Mesothelial cell of epicardium (in vitro differentiated cells): ENCODE data around the gene ZNF837. TPM values are rescaled to one million over a fixed set of nuclear protein-coding genes. Genes with fewer than 3 reads are reported as not detected.
"Not testable (repeated sequence)": the region's sequence is repeated elsewhere in the genome, so short reads cannot be mapped to it uniquely, and the experiment has no call there.

ENCODE experiments used
- DNase-seq, 2 experiments: peaks; one replicate each; pipeline ENCODE4 v3.0.0; 2021; ENCODE audit warnings: low spot score in 2 of 2; ENCODE audit not compliant: unreplicated experiment in 2 of 2
- H3K27ac Mint-ChIP-seq: 2 replicates; pipeline ENCODE4 v1.8.0; 2021; ENCODE audit warnings: mixed read lengths
- H3K27me3 Mint-ChIP-seq: 2 replicates; pipeline ENCODE4 v1.8.0; 2021; ENCODE audit warnings: low read depth, mixed read lengths
- H3K36me3 Mint-ChIP-seq: 2 replicates; pipeline ENCODE4 v1.8.0; 2021; ENCODE audit warnings: mixed read lengths
- H3K4me1 Mint-ChIP-seq: 2 replicates; pipeline ENCODE4 v1.8.0; 2021; ENCODE audit warnings: mixed read lengths
- H3K4me3 Mint-ChIP-seq: 2 replicates; pipeline ENCODE4 v1.8.0; 2021; ENCODE audit warnings: mild to moderate bottlenecking, moderate library complexity, mixed read lengths
- H3K9me3 Mint-ChIP-seq: 2 replicates; pipeline ENCODE4 v1.8.0; 2021; ENCODE audit warnings: mixed read lengths
- total RNA-seq: library from RNA; stranded (reverse); gene quantifications from 3 replicates; pipeline ENCODE4 v1.2.1, GENCODE V29; 2021
- TF ChIP-seq, protein P1 (sequence below): fragments of 200-600 bp; sonication (generic); IDR thresholded peaks from one replicate; pipeline ENCODE4 v1.5.0; 2021; ENCODE audit warnings: antibody characterized with exemption; ENCODE audit not compliant: unreplicated experiment

Gene ZNF837
- total RNA-seq, 1 donor from 2014 or later: 3.9 TPM

DNA sequence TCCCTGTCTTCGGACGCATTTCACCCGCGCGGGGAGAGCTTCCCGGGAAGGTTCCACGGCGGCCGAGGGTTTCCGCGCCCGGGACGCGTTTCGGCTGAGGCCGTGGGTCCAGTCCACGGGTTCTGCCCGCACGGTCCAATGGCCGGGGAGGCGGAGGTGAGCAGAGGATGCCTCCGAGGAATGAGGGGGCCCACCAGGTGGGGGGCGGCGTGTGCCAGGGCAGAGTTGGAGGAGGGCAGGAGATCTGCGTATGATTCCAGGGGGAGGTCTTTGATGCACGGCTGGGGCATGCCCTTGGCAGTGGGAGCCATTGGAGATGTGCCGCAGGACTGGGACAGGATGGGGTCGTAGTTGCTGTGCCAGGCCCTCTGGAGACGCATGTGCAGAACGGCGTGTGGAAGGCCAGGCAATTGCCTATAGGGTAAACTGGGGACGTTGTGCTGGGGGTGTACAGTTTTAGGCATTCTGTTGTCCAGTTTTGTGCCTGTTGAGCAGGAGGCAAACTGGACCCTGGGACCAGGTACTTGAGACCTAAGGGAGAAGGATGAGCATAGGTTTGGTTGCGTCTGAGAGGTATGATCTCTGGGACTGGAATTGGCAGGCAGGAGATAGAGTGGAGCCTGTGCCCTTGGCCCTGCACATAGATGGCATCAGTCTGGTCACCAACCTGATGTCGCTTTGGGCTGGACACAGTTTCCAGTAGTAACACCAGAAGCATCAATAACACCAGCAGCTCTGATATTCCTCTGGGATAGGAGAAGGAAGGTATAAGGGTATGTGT lies 28.4 kb upstream of the ZNF837 start:
- Mint-ChIP-seq H3K4me1 (peaks cover 23% of the 10 kb centered on the region), H3K27me3 (no peaks in the 10 kb centered on the region), H3K36me3 (peaks cover 6% of the 10 kb centered on the region), H3K27ac (peak overlapping the region; percentile 63), H3K9me3 (no peaks in the 10 kb centered on the region), H3K4me3 (peak overlapping the region; percentile 83)
- TF ChIP-seq, protein P1, sequence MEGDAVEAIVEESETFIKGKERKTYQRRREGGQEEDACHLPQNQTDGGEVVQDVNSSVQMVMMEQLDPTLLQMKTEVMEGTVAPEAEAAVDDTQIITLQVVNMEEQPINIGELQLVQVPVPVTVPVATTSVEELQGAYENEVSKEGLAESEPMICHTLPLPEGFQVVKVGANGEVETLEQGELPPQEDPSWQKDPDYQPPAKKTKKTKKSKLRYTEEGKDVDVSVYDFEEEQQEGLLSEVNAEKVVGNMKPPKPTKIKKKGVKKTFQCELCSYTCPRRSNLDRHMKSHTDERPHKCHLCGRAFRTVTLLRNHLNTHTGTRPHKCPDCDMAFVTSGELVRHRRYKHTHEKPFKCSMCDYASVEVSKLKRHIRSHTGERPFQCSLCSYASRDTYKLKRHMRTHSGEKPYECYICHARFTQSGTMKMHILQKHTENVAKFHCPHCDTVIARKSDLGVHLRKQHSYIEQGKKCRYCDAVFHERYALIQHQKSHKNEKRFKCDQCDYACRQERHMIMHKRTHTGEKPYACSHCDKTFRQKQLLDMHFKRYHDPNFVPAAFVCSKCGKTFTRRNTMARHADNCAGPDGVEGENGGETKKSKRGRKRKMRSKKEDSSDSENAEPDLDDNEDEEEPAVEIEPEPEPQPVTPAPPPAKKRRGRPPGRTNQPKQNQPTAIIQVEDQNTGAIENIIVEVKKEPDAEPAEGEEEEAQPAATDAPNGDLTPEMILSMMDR: no peak
- peak in 1 of 2 experiments; percentile 54 for DNase-seq

DNA sequence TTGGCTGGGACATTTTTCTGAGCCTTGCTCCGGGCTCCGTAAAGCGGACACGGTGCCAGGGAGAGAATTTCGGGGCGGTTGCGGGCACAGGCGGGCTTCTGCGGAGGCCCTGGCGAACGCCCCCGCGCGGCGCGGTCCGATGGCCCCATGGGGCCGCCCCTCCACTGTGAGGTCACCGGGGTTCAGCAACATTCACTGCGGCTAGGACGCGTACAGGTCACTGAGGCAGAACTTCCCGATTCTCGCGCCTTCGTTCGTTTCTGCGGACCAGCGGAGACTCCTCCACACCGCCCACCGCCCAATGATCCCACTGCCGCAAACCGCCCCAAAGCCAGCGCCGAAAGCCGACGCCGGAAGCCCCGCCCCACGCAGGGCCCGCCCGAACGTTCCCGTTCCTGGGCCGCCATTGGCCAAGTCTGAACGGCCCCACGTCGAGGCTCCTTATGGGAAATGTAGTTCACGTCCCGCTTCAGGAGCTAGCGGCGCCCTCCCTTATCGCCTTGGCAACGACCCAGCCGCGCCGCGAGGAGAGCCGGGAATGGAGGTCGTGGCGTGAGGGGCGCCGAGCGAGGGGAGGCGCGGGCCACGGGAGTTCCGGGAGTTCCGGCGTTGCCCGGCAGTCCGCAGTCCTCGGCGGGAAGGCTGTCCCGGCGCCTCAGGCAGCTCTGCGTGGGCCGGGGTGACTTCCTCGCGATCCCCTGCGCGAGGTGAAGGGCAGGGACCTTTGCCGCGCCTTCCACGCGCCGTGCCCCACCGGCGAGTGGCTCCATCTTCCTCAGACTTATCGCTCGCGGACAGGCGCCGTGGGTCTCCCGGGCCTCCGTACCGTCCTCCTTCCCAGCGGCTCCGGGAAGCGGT lies 27.6 kb upstream of the ZNF837 start, which contains the start of gene ZNF584:
Gene ZNF584, plus strand, starts transcription at position 498 of the 858 bp plus-strand sequence. CDS start 499 bp downstream, outside the sequence.
- Mint-ChIP-seq H3K4me1 (peaks cover 23% of the 10 kb centered on the region), H3K27me3 (no peaks in the 10 kb centered on the region), H3K4me3 (peak within 1 kb of the TSS; percentile 83), H3K36me3 (peaks cover 6% of the 10 kb centered on the region), H3K27ac (peak within 1 kb of the TSS; percentile 94), H3K9me3 (no peaks in the 10 kb centered on the region)
- TF ChIP-seq, protein P1: no peak
- peak; percentile 91 to 95 for DNase-seq

DNA sequence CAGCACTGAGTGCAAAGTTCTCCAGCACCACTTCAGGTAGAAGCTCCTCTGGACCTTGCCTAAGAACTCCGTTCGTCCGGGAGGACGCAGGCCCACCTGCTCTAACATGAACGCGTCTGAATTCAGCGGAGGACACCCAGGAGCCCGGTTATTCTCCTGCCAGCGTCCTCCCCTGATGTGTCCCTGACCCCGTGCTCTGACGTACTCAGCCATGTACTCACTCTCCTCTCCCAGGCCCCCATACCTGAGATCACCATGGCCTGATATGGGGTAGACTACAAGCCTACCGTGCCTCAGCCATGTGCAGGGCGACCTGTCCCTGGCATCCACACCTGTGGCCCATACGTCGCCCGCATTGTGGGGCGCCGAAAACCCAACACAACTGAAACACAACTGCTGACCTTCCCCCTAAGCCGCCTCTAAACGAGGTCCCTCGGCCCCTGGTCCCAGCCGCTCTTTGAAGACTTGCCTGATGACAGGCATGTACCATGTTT lies 26.9 kb upstream of the ZNF837 start:
- Mint-ChIP-seq H3K36me3 (peaks cover 4% of the 10 kb centered on the region), H3K27ac (peak overlapping the region; percentile 94), H3K4me3 (peak overlapping the region; percentile 83), H3K9me3 (no peaks in the 10 kb centered on the region), H3K4me1 (peaks cover 23% of the 10 kb centered on the region), H3K27me3 (no peaks in the 10 kb centered on the region)
- DNase-seq: no peak
- TF ChIP-seq, protein P1: no peak

DNA sequence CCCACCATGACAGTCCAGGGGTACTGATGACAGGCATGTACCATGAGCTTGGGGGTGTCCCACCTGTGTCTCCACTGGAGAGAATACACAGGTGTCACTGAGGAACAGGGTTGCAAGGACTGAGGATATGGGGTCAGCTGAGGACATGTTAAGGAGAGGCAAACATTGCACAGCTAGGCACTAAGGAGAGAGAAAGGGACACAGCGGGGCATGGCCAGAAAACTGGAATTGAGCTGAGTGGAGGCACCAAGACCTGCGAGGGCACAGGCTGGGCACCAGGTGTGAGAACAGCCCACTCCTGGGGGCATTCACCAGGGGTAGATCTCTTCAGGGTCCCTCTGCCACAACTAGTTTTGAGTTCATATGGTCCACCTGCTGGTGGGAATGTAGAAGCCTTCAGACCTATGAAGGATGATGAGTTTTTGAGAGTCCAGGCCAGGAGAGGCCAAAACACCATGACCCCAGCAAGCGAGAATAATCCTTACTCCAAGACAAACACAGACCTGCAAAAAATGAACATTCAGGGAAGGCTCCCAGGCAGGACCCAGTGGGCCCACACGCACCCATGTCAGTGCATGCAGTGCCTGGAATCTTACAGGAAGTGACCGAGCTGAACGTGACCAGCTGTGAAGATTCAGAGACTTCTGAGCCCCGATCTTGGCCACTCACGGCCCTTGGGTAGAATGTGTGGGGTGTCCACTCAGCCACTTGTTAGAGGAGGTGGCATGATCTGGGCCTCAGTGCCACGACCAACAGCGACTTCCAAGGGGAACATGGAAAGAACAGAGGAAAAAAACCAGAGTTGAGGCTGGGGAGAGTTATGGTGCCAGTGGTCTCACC lies 26.2 kb upstream of the ZNF837 start:
- Mint-ChIP-seq H3K9me3 (no peaks in the 10 kb centered on the region), H3K27ac (peak overlapping the region; percentile 94), H3K4me1 (peaks cover 23% of the 10 kb centered on the region), H3K36me3 (peaks cover 4% of the 10 kb centered on the region), H3K4me3 (peak overlapping the region; percentile 83), H3K27me3 (no peaks in the 10 kb centered on the region)
- DNase-seq: no peak
- TF ChIP-seq, protein P1: peak; percentile 51

DNA sequence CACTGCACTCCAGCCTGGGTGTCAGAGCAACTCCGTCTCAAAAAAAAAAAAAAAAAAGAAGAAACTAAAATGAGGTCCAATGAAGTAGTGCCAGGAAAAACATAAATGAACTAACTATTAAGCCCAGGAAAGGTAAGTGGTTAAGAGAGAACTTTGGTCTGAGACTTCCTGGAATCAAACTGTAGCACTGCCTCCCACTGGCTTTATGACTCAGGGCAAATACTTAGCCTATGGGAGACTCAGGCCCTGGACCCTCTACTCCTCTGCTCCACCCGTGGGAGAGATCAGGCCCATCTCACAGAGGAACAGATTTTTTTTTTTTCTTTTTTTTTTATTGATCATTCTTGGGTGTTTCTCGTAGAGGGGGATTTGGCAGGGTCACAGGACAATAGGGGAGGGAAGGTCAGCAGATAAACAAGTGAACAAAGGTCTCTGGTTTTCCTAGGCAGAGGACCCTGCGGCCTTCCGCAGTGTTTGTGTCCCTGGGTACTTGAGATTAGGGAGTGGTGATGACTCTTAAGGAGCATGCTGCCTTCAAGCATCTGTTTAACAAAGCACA lies 23.2 kb upstream of the ZNF837 start:
- H3K4me3 Mint-ChIP-seq: not testable (repeated sequence)
- peaks cover 29% of the 10 kb centered on the region for H3K4me1 Mint-ChIP-seq

More for the DNA sequence above, 23.2 kb upstream of the ZNF837 start:
- not testable (repeated sequence) for H3K36me3 Mint-ChIP-seq, H3K9me3 Mint-ChIP-seq, H3K27ac Mint-ChIP-seq, DNase-seq, H3K27me3 Mint-ChIP-seq
